ENCODE results near the gene ADGRL3.

GRCh38 chr4:61319156-61319555 lies 119.0 kb downstream of the ADGRL3 start:
- TF ChIP-seq POLR2A (IDR thresholded peaks at IDR 0.05): no peak
- TF ChIP-seq CTCF (IDR thresholded peaks at IDR 0.05): no peak

Data from thyroid gland (tissue), 4 donors.